Parathyroid adenoma (tissue), 2 donors: ENCODE results near the gene SMPX.

Experiments used
- H2AFZ ChIP-seq: fragments of 300-600 bp; sonication (generic); one replicate; pipeline ENCODE4 v1.7.0; 2017; ENCODE audit warnings: antibody characterized with exemption, mild to moderate bottlenecking
- H3K27ac ChIP-seq: fragments of 300-600 bp; sonication (generic); one replicate; pipeline ENCODE4 v1.7.0; 2017
- H3K27me3 ChIP-seq: fragments of 300-600 bp; sonication (generic); one replicate; pipeline ENCODE4 v1.7.0; 2017; ENCODE audit warnings: low read length; ENCODE audit not compliant: control insufficient read depth, insufficient read depth
- H3K36me3 ChIP-seq: fragments of 300-600 bp; sonication (generic); one replicate; pipeline ENCODE4 v1.7.0; 2017; ENCODE audit warnings: low read length; ENCODE audit not compliant: control insufficient read depth, insufficient read depth
- H3K4me1 ChIP-seq: fragments of 300-600 bp; sonication (generic); one replicate; pipeline ENCODE4 v1.7.0; 2017; ENCODE audit warnings: control low read depth
- H3K4me2 ChIP-seq: fragments of 300-600 bp; sonication (generic); one replicate; pipeline ENCODE4 v1.7.0; 2017; ENCODE audit warnings: low read length
- H3K4me3 ChIP-seq: fragments of 300-600 bp; sonication (generic); one replicate; pipeline ENCODE4 v1.7.0; 2017; ENCODE audit warnings: low read depth, low read length
- H3K79me2 ChIP-seq: fragments of 300-600 bp; sonication (generic); one replicate; pipeline ENCODE4 v1.7.0; 2017; ENCODE audit warnings: control low read depth
- H3K9ac ChIP-seq: fragments of 300-600 bp; sonication (generic); one replicate; pipeline ENCODE4 v1.7.0; 2017; ENCODE audit warnings: mild to moderate bottlenecking
- H3K9me3 ChIP-seq: fragments of 300-600 bp; sonication (generic); one replicate; pipeline ENCODE4 v1.7.0; 2017; ENCODE audit warnings: low read length; ENCODE audit not compliant: control insufficient read depth
- CTCF ChIP-seq: fragments of 300-600 bp; sonication (generic); IDR thresholded peaks from one replicate; pipeline ENCODE4 v1.7.0; 2017; ENCODE audit warnings: antibody characterized with exemption, mild to moderate bottlenecking
- donor health status: primary hyperparathyroidism.

SMPX gene

DNA sequence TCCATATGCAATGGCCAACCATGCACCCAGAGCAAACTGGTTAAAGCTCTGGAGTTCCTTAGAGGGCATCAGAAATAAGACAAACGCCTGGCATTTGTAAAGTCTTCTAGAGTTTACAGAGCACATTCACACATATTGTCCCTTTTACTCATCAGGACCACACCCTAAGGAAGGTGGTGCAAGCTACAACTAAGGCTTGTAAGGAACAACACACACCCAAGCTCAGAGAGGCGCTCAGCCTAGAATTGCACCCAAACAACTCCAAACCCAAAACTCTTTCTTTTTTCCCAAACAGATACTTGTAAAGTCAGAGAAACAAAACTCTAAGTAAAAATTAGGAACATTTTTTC, 46.1 kb downstream of the SMPX start:
- H3K27ac ChIP-seq: no peak overlapping the region
- H2AFZ ChIP-seq: no peak overlapping the region
- H3K36me3 ChIP-seq: no peaks in the 10 kb centered on the region
- no peak overlapping the region for H3K4me3 ChIP-seq
- H3K9ac ChIP-seq: no peak overlapping the region
- no peaks in the 10 kb centered on the region for H3K79me2 ChIP-seq
- H3K4me2 ChIP-seq: no peak overlapping the region
- no peak for TF ChIP-seq CTCF
- H3K27me3 ChIP-seq: no peaks in the 10 kb centered on the region
- no peaks in the 10 kb centered on the region for H3K4me1 ChIP-seq
- no peaks in the 10 kb centered on the region for H3K9me3 ChIP-seq

GRCh38 chrX:21711129-21711847, 46.6 kb downstream of the SMPX start:
- H2AFZ ChIP-seq: no peak overlapping the region
- H3K4me3 ChIP-seq: no peak overlapping the region
- H3K27me3 ChIP-seq: no peaks in the 10 kb centered on the region
- H3K36me3 ChIP-seq: no peaks in the 10 kb centered on the region
- no peak overlapping the region for H3K9ac ChIP-seq
- H3K4me2 ChIP-seq: no peak overlapping the region
- no peaks in the 10 kb centered on the region for H3K4me1 ChIP-seq
- no peaks in the 10 kb centered on the region for H3K9me3 ChIP-seq
- no peak overlapping the region for H3K27ac ChIP-seq
- no peak for TF ChIP-seq CTCF
- H3K79me2 ChIP-seq: no peaks in the 10 kb centered on the region

DNA sequence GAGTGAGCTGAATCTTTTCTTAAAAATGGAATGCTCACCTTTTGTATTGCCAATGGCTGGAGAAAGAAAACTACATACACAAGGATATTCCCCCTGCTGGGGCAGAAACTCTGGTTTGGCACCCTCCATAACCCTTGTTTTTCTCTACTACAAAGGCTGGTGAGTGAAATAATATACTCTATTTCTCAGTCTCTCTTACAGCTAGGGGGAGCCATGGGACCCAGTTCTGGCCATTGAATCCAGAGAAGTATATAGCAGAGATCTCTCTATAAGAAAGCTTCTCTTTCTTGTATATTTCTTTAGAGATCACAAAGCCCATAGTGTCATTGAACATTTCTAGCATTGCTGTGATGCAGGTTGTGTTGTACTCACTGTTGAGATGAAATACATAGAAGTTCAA, 49.8 kb downstream of the SMPX start:
- Histone ChIP-seq H3K27ac (no peak overlapping the region), H3K9me3 (no peaks in the 10 kb centered on the region), H3K4me2 (no peak overlapping the region), H3K79me2 (no peaks in the 10 kb centered on the region), H3K4me1 (no peaks in the 10 kb centered on the region), H3K36me3 (no peaks in the 10 kb centered on the region), H3K27me3 (no peaks in the 10 kb centered on the region), H3K4me3 (no peak overlapping the region), H3K9ac (no peak overlapping the region), H2AFZ (no peak overlapping the region)
- no peak for TF ChIP-seq CTCF

GRCh38 chrX:21705225-21705624, 52.7 kb downstream of the SMPX start:
- Histone ChIP-seq H3K4me1 (no peaks in the 10 kb centered on the region), H3K4me3 (no peak overlapping the region), H3K9me3 (no peaks in the 10 kb centered on the region), H3K27me3 (no peaks in the 10 kb centered on the region), H3K79me2 (no peaks in the 10 kb centered on the region), H3K9ac (no peak overlapping the region), H3K27ac (no peak overlapping the region), H3K36me3 (no peaks in the 10 kb centered on the region), H2AFZ (no peak overlapping the region), H3K4me2 (no peak overlapping the region)
- no peak for TF ChIP-seq CTCF

DNA sequence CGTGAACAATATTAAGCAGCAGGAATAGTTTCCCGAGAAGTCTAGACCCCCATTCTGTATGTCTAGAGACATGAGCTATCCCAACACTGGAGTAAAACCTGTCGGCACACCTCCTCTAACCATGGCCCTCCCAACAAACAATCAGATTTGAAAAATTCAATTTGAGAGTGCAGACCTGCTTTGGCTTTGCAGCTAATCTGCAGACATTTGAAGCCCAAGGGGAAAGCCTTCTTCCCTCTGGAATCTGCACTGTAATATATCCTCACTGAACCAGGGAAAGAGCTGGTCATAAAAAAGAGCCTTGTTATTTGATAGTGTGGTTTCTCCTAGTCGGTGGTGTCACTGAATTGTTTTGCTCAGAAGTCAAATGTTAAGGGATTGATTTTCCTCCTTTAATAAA, 55.2 kb downstream of the SMPX start:
- H3K27me3 ChIP-seq: no peaks in the 10 kb centered on the region
- TF ChIP-seq CTCF: no peak
- H3K9me3 ChIP-seq: no peaks in the 10 kb centered on the region
- H3K9ac ChIP-seq: no peak overlapping the region
- no peak overlapping the region for H2AFZ ChIP-seq
- H3K79me2 ChIP-seq: no peaks in the 10 kb centered on the region
- H3K27ac ChIP-seq: no peak overlapping the region
- H3K4me2 ChIP-seq: no peak overlapping the region
- no peak overlapping the region for H3K4me3 ChIP-seq
- no peaks in the 10 kb centered on the region for H3K36me3 ChIP-seq
- H3K4me1 ChIP-seq: no peaks in the 10 kb centered on the region
